ENCODE measurements around the gene TMEM247.
"Not testable (repeated sequence)": the region's sequence is repeated elsewhere in the genome, so short reads cannot be mapped to it uniquely, and the experiment has no call there.

Gene TMEM247

GRCh38 chr2:46508759-46509158 is 29.4 kb downstream of the TMEM247 start:
- Mint-ChIP-seq H3K27me3 (no peaks in the 10 kb centered on the region), H3K4me3 (no peak overlapping the region), H3K27ac (ENCODE audit: low read depth) (peak overlapping the region; percentile 12), H3K9me3 (no peaks in the 10 kb centered on the region), H3K4me1 (peaks cover 16% of the 10 kb centered on the region), H3K36me3 (ENCODE audit: insufficient read depth) (no peaks in the 10 kb centered on the region)
- DNase-seq (ENCODE audit: low spot score in 2 of 2) (no peak), ATAC-seq (replicated peaks; ENCODE audit: extremely low read depth, poor library complexity, severe bottlenecking) (no peak)

- no peak overlapping the region for H3K27ac Mint-ChIP-seq (ENCODE audit: low read depth)
- no peaks in the 10 kb centered on the region for H3K27me3 Mint-ChIP-seq
- ATAC-seq (replicated peaks; ENCODE audit: extremely low read depth, poor library complexity, severe bottlenecking) (no peak), DNase-seq (ENCODE audit: low spot score in 2 of 2) (no peak)
- no peaks in the 10 kb centered on the region for H3K36me3 Mint-ChIP-seq (ENCODE audit: insufficient read depth)
- H3K4me1 Mint-ChIP-seq, result peaks cover 16% of the 10 kb centered on the region
- H3K9me3 Mint-ChIP-seq, result peaks cover 6% of the 10 kb centered on the region
- no peak overlapping the region for H3K4me3 Mint-ChIP-seq
Measured at GRCh38 chr2:46509804-46510203, 30.4 kb downstream of the TMEM247 start.

- Mint-ChIP-seq H3K36me3 (ENCODE audit: insufficient read depth) (no peaks in the 10 kb centered on the region), H3K9me3 (peaks cover 13% of the 10 kb centered on the region), H3K4me3 (no peak overlapping the region), H3K27me3 (no peaks in the 10 kb centered on the region), H3K4me1 (peaks cover 15% of the 10 kb centered on the region), H3K27ac (ENCODE audit: low read depth) (no peak overlapping the region)
- no peak for ATAC-seq (replicated peaks; ENCODE audit: extremely low read depth, poor library complexity, severe bottlenecking)
- DNase-seq (ENCODE audit: low spot score in 2 of 2), result no peak
Measured at GRCh38 chr2:46510598-46511177, 31.3 kb downstream of the TMEM247 start.

DNA sequence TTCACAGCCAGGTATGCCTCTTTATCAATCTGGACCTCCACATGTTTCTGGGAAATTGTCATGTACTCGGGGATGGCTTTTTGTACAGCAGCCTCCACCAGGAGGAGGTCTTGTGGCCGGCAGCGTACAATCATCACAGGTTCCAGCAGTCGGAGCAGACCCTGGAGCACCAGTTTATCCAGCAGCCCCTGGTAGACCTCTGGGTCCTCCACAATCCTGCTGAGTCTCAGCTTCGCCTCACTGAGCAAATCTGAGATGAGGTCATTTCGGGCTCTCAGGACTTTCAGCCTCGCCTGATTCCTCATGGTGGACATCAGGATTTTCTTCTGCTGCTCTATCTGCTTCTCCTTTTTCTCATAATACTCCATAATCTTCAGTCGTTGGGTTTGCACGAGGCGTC is 32.8 kb downstream of the TMEM247 start:
- Mint-ChIP-seq H3K9me3 (peaks cover 18% of the 10 kb centered on the region), H3K27ac (ENCODE audit: low read depth) (no peak overlapping the region)
- no peak for DNase-seq (ENCODE audit: low spot score in 2 of 2)

DNA sequence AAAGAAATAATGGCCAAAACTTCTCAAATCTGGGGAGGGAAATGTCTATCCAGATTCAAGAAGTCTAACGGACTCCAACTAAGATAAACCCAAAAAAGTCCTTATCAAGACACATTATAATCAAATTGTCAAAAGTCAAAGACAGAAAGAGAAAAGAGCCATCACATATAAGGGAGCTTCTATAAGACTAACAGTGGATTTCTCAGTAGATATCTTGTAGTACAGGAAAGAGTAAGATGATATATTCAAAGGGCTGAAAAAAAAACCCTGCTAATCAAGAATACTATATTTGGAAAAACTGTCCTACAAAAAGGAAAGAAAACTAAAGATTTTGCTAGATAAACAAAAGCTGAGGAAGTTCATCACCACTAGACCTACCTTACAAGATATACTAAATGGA is 35.4 kb downstream of the TMEM247 start:
- Mint-ChIP-seq H3K27me3 (no peaks in the 10 kb centered on the region), H3K4me1 (no peaks in the 10 kb centered on the region), H3K4me3 (no peak overlapping the region), H3K9me3 (peaks cover 18% of the 10 kb centered on the region), H3K36me3 (ENCODE audit: insufficient read depth) (no peaks in the 10 kb centered on the region), H3K27ac (ENCODE audit: low read depth) (no peak overlapping the region)
- no peak for DNase-seq (ENCODE audit: low spot score in 2 of 2)
- no peak for ATAC-seq (replicated peaks; ENCODE audit: extremely low read depth, poor library complexity, severe bottlenecking)

More for the DNA sequence above, 32.8 kb downstream of the TMEM247 start:
- Mint-ChIP-seq H3K4me3 (no peak overlapping the region), H3K27me3 (no peaks in the 10 kb centered on the region), H3K36me3 (ENCODE audit: insufficient read depth) (no peaks in the 10 kb centered on the region), H3K4me1 (peaks cover 6% of the 10 kb centered on the region)
- ATAC-seq (replicated peaks; ENCODE audit: extremely low read depth, poor library complexity, severe bottlenecking), result no peak

- Mint-ChIP-seq H3K4me1 (no peaks in the 10 kb centered on the region), H3K36me3 (ENCODE audit: insufficient read depth) (no peaks in the 10 kb centered on the region), H3K4me3 (no peak overlapping the region), H3K27me3 (no peaks in the 10 kb centered on the region), H3K9me3 (peaks cover 18% of the 10 kb centered on the region), H3K27ac (ENCODE audit: low read depth) (no peak overlapping the region)
- ATAC-seq (replicated peaks; ENCODE audit: extremely low read depth, poor library complexity, severe bottlenecking), result no peak
- DNase-seq (ENCODE audit: low spot score in 2 of 2), result no peak
Measured at GRCh38 chr2:46517485-46517884, 38.1 kb downstream of the TMEM247 start.

GRCh38 chr2:46518861-46519260 is 39.5 kb downstream of the TMEM247 start:
- Mint-ChIP-seq H3K27ac (ENCODE audit: low read depth) (no peak overlapping the region), H3K27me3 (no peaks in the 10 kb centered on the region), H3K9me3 (peaks cover 18% of the 10 kb centered on the region), H3K4me1 (no peaks in the 10 kb centered on the region), H3K4me3 (no peak overlapping the region), H3K36me3 (ENCODE audit: insufficient read depth) (no peaks in the 10 kb centered on the region)
- DNase-seq (ENCODE audit: low spot score in 2 of 2) (no peak), ATAC-seq (replicated peaks; ENCODE audit: extremely low read depth, poor library complexity, severe bottlenecking) (no peak)

DNA sequence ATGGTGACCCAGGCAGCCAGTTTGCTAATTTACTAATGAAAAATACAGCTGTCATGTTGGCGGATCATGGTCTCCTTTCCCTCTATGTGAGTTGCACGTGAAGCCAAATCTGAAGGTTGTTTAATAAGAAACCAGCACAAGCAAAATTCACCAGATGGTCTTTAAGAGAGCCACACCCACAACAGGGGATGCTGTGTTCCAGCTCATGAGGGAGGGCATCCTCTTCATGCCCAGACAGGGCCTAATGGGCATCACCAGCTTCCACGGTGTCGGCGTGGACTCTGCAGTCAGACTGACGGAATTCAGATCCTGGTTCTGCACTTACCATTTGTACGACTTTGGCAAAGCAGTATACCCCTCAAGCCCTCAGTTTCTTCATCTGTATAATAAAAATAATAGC is 39.9 kb downstream of the TMEM247 start:
- DNase-seq (ENCODE audit: low spot score in 2 of 2) (no peak), ATAC-seq (replicated peaks; ENCODE audit: extremely low read depth, poor library complexity, severe bottlenecking) (no peak)
- no peak overlapping the region for H3K4me3 Mint-ChIP-seq
- H3K4me1 Mint-ChIP-seq, result peaks cover under 1% of the 10 kb centered on the region
- H3K27ac Mint-ChIP-seq (ENCODE audit: low read depth), result no peak overlapping the region
- H3K9me3 Mint-ChIP-seq, result peaks cover 16% of the 10 kb centered on the region
- no peaks in the 10 kb centered on the region for H3K27me3 Mint-ChIP-seq
- no peaks in the 10 kb centered on the region for H3K36me3 Mint-ChIP-seq (ENCODE audit: insufficient read depth)

GRCh38 chr2:46520130-46520711 is 40.9 kb downstream of the TMEM247 start:
- no peak overlapping the region for H3K4me3 Mint-ChIP-seq
- no peak for DNase-seq (ENCODE audit: low spot score in 2 of 2)
- peaks cover 10% of the 10 kb centered on the region for H3K9me3 Mint-ChIP-seq
- H3K4me1 Mint-ChIP-seq, result peaks cover 8% of the 10 kb centered on the region
- ATAC-seq (replicated peaks; ENCODE audit: extremely low read depth, poor library complexity, severe bottlenecking), result no peak
- H3K27me3 Mint-ChIP-seq, result no peaks in the 10 kb centered on the region
- H3K36me3 Mint-ChIP-seq (ENCODE audit: insufficient read depth), result no peaks in the 10 kb centered on the region
- H3K27ac Mint-ChIP-seq (ENCODE audit: low read depth), result no peak overlapping the region

GRCh38 chr2:46521215-46521683 is 41.9 kb downstream of the TMEM247 start:
- H3K36me3 Mint-ChIP-seq (ENCODE audit: insufficient read depth), result no peaks in the 10 kb centered on the region
- no peak overlapping the region for H3K27ac Mint-ChIP-seq (ENCODE audit: low read depth)
- peaks cover 8% of the 10 kb centered on the region for H3K4me1 Mint-ChIP-seq
- no peak for DNase-seq (ENCODE audit: low spot score in 2 of 2)
- H3K4me3 Mint-ChIP-seq, result no peak overlapping the region
- H3K9me3 Mint-ChIP-seq, result no peaks in the 10 kb centered on the region
- no peak for ATAC-seq (replicated peaks; ENCODE audit: extremely low read depth, poor library complexity, severe bottlenecking)
- H3K27me3 Mint-ChIP-seq, result no peaks in the 10 kb centered on the region

GRCh38 chr2:46522385-46522784 is 43.0 kb downstream of the TMEM247 start:
- H3K9me3 Mint-ChIP-seq, result not testable (repeated sequence)

GRCh38 chr2:46525522-46526155 is 46.3 kb downstream of the TMEM247 start:
- Mint-ChIP-seq H3K27me3 (no peaks in the 10 kb centered on the region), H3K4me1 (peaks cover 8% of the 10 kb centered on the region), H3K4me3 (no peak overlapping the region), H3K36me3 (ENCODE audit: insufficient read depth) (no peaks in the 10 kb centered on the region), H3K27ac (ENCODE audit: low read depth) (no peak overlapping the region), H3K9me3 (no peaks in the 10 kb centered on the region)
- ATAC-seq (replicated peaks; ENCODE audit: extremely low read depth, poor library complexity, severe bottlenecking) (no peak), DNase-seq (ENCODE audit: low spot score in 2 of 2) (no peak)

More at GRCh38 chr2:46522385-46522784, 43.0 kb downstream of the TMEM247 start:
- not testable (repeated sequence) for H3K4me3 Mint-ChIP-seq; ATAC-seq (replicated peaks; ENCODE audit: extremely low read depth, poor library complexity, severe bottlenecking); H3K36me3 Mint-ChIP-seq (ENCODE audit: insufficient read depth); H3K27ac Mint-ChIP-seq (ENCODE audit: low read depth); H3K4me1 Mint-ChIP-seq; H3K27me3 Mint-ChIP-seq; DNase-seq (ENCODE audit: low spot score in 2 of 2)

DNA sequence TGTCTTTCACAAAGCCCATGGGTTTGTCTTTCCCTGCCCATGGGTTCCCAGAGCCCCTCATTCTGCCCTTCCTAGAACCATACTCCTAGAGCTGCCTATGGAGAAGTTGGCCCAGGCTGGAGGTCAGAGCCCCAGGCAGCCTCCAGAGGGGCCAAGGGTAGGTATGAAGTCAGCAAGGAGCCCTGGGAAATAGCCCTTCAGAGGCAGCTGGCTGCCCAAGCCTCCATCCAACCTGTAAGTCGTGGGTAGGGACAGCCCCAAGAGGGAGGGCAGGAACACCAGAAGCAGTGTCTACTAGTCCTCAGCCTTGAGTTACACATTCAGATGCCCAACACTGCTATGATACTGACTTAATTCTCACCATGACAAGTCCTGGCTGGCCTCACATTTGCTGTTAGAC is 49.5 kb downstream of the TMEM247 start:
- no peak for ATAC-seq (replicated peaks; ENCODE audit: extremely low read depth, poor library complexity, severe bottlenecking)

More for the DNA sequence above, 49.5 kb downstream of the TMEM247 start:
- no peak overlapping the region for H3K4me3 Mint-ChIP-seq
- H3K4me1 Mint-ChIP-seq, result peaks cover 9% of the 10 kb centered on the region
- DNase-seq (ENCODE audit: low spot score in 2 of 2), result no peak
- no peaks in the 10 kb centered on the region for H3K27me3 Mint-ChIP-seq
- H3K9me3 Mint-ChIP-seq, result no peaks in the 10 kb centered on the region
- H3K36me3 Mint-ChIP-seq (ENCODE audit: insufficient read depth), result no peaks in the 10 kb centered on the region
- H3K27ac Mint-ChIP-seq (ENCODE audit: low read depth), result no peak overlapping the region

Measured in central memory CD8-positive, alpha-beta T cell (primary cell).